HPDE6-E6E7 (cell line): Measurements from ENCODE around the gene RNF182.
"Not testable (repeated sequence)": the region's sequence is repeated elsewhere in the genome, so short reads cannot be mapped to it uniquely, and the experiment has no call there.

Source experiments
- DNase-seq: peaks from one replicate; pipeline ENCODE4 v3.0.0; 2011; ENCODE audit warnings: missing footprints; ENCODE audit errors: extremely low spot score

The RNF182 gene

DNA sequence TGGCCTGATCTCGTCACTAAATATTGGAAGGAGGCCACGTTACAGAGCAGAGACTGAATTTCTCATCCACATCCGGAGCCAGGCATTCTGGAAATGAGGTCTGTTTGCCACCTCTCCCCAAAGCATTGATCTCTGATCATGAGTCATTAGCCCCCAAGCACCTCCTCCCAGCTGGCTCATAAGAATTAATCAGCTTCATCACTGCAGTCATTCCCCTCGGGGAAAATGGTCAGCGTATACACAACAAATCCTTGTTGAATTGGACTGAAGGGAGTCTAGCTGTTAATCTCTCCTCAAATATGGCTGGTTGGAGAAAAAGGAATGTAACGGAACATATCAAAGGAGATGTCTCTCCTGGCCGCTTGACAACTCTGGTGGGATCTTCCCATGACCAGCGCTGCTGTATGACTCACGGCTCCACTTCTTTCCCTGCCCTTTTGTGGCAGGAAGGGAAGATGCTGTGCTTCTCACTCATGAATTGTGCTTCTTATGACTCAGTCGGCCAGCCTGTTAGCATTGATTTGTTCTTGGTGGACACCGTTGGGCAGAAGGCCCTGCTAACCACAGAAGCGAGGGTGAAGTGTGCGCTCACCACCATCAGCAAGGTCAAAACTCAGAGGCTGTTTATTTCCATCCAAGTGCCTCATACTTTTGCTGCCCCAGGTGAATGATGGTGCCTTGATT, 76.7 kb downstream of the RNF182 start:
- peak; percentile 69 for DNase-seq

DNA sequence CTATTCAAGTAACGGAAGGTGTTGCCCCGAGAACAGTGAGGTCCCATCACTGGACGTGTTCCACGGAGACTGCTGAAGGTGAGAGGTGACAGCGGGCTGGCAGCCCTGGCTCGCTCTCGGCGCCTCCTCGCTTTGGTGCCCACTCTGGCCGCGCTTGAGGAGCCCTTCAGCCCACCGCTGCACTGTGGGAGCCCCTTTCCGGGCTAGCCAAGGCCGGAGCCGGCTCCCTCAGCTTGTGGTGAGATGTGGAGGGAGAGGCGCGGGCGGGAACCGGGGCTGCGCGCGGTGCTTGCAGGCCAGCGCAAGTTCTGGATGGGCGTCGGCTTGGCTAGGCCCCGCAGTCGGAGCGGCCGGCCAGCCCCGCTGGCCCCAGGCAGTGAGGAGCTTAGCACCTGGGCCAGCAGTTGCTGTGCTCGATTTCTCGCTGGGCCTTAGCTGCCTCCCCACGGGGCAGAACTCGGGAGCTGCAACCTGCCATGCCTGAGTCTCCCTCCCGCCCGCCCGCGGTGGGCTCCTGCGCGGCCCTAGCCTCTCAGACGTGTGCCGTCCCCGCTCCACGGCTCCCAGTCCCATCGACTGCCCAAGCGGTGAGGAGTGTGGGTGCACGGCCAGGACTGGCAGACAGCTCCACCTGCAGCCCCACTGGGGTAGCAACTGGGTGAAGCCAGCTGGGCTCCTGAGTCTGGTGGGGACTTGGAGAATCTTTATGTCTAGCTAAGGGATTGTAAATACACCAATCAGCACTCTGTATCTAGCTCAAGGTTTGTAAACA, 77.6 kb downstream of the RNF182 start:
- DNase-seq = no peak

DNA sequence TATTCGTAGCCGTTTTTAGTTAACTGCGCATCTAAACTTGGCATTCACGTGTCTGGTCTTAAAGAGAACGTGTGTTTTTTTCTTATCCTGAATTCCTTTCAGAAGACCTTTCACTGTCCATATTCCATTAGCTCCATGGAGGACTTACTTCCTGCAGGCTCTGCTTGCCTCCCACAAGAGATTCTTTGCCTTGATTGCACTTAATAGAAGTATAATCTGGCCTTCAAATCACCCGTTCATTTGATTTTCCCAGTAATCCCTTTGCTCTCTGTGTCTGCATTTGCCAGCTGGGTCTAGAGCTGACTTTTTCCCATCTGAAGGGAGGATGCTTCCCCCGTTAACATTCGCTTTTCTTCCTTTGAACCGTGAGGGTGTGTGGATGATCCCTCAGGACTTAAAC, 79.5 kb downstream of the RNF182 start:
- DNase-seq = no peak

DNA sequence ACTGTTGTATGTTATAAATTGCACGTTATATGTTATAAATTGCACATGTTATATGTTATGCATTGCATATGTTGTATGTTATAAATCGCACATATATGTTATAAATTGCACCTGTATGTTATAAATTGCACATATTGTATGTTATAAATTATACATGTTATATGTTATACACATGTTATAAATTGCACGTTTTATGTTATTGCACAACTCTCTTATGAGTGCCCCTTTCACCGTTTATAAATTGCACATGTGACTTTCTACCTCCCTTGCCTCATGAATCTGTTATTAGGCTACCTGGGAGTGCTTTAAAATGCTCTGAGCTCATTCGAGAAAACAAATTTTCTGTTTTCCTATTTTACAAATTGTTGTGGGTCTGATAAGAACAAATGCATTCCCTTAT, 84.1 kb downstream of the RNF182 start:
- DNase-seq = no peak

DNA sequence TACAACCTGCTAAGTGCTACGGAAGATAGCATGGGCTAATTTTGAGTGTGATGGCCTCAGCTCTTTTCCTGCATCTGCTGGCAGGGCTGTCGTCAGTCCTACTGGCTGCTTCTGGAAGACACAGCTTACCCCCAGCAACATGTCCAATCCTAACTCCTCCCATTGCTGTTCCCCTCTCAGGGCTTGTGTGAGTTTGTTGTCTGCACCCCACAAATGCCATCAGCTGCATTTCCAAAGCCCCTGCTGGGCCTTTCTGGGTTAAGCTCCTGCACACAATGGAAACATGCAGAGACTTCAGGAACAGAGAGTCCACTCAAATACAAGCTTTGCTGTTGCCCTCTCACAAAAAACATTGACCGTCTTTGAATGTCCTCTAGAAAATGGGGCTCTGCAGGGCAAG, 84.7 kb downstream of the RNF182 start:
- no peak for DNase-seq

DNA sequence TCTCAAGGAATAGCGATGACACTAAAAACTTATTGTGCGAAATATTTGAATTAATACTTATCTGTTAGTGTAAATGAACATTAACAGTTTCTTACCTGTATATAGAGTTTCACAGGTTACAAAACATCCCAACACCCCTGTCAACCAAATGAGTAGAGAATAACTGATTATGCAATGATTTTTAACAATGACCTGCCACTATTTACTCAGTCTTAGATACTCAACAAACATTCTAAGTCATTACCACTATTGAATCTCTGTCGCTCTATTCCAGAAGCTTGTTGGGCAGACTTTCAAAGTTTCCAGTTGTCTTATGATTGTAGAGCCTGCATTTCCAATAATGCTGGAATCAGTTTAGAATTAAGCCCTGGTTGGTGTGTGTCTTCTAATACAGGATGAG, 85.5 kb downstream of the RNF182 start:
- DNase-seq = no peak

DNA sequence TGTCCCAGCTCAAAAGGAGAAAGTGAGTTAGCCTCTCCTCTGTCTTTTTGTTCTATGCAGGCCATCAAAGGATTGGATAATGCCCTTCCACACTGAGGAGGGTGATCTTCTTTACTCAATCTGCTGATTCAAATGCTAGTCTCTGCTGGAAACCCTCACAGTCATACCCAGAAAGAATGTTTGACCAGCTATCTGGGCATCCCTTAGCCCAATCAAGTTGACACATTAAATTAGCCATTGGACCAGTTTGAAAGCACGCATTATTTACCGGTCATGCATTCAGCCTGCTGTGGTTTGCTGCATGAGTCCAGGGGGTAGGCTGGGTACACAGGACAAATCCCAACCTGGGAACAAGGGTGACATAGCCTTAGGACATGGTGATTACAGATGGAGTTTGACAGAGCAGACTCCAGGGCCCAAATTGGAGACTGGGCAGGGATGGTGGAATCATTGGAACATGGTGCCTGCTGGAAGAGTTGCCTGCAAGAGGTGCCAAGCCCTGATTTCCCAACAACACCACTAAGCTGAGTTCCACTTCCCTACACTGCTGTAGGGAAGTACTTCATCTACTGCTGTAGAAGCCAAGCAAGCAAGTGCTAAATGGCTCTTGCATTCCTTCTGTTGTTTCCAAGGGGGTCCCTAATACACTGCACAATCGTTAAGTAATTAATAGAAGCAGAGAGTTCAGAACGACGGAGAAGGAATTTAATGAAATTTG, 87.7 kb downstream of the RNF182 start:
- no peak for DNase-seq

DNA sequence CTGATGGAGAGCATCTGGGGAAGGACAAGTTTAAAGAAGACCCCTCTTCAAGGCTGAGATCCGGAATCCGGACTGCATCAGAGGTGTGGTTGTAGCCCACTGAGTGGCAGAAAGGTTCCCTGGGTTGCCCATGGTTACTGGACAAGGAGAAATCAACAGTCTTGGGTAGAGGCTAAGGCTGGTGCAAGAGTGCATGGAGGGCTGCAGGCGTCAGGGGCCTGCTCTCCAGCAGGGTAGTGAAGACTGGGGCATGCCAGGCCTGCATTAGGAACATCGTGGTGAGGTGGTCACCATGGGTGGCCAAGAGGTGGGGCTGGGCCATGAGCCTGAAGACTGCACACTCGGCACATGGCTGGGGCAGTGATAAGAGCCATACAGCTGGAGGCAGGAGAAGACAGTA, 91.2 kb downstream of the RNF182 start:
- no peak for DNase-seq

DNA sequence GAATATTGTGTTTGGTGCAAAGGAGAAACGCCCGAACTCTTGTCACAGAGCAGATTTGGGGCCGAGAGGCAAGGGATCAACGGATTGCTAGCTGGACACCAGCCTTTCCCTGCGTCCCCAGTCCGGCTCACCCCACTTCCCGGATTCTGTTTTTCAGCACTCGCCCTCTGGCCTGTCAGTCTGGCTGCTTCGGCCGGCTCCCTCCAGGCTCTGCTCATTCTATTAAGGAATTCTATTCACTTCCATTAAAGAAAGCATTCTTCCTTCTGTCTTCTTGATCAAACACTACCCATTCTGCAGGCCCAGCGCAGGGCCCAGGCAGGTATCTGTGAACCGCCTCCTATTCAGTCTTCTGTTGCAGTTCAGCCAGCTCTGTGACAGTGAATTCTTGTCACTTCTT, 91.7 kb downstream of the RNF182 start:
- DNase-seq = no peak

DNA sequence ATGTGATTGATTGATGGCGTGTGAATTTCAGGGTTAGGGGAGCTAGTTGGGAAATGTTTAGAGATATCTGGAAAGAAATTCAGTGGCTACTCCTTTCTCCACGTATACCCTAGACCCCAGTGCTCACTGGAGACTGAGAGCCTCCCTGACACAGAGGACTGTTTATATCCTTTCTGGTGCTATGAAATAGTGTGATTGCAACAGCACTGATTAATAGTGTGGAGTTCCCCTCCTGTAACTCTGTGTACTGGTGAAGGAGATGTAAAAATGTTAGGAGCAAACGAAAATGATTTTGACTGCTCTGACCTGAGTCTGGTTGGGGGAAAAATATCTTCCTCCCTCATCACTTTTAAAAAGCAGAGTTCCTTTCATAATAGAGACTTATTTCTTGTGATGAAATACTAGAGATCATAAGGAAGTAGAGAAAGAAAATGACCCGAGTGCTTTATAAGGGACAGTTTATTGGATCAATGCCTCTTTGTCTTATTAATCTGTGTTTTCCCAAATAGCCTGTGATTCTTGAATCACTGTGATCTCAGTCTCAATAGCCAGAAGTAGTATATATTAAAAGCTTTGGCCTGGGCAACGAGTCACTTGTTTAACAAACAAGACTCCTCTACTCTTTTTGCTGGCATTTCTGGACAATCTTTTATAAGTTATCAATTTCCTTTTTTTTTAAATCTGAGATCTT, 92.3 kb downstream of the RNF182 start:
- no peak for DNase-seq

DNA sequence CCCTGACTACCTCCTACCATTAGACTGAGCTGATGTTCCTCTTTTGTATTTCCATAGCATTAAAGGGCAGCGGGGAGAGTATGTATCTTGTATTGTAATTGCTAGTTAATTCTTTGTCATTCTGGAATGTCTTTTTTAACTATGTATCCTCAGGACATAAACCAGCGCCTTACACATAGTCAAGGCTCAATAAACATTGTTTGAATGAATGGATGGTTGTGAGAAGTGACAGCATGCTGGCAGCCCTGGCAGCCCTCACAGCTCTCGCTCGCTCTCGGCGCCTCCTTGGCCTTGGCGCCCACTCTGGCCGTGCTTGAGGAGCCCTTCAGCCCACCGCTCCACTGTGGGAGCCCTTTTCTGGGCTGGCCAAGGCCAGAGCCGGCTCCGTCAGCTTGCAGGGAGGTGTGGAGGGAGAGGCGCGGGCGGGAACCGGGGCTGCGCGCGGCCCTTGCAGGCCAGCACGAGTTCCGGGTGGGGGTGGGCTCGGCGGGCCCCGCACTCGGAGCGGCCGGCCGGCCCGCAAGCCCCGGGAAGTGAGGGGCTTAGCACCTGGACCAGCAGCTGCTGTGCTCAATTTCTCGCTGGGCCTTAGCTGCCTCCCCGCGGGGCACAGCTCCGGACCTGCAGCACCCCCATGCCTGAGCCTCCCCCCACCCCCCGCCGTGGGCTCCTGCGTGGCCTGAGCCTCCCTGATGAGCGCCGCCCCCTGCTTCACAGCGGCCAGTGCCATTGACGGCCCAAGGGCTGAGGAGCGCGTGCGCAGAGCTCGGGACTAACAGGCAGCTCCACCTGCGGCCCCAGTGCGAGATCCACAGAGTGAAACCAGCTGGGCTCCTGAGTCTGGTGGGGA, 93.1 kb downstream of the RNF182 start:
- no peak for DNase-seq

DNA sequence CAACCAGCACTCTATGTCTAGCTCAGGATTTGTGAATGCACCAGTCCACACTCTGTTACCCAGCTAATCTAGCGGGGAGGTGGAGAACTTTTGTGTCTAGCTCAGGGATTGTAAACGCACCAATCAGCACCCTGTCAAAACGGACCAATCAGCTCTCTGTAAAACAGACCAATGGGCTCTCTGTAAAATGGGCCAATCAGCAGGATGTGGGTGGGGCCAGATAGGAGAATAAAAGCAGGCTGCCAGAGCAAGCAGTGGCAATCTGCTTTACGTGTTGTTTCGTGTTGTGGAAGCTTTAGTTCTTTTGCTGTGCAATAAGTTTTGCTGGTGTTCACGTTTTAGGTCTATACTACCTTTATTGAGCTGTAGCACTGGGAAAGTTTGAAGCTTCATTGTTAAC, 93.8 kb downstream of the RNF182 start:
- not testable (repeated sequence) for DNase-seq

DNA sequence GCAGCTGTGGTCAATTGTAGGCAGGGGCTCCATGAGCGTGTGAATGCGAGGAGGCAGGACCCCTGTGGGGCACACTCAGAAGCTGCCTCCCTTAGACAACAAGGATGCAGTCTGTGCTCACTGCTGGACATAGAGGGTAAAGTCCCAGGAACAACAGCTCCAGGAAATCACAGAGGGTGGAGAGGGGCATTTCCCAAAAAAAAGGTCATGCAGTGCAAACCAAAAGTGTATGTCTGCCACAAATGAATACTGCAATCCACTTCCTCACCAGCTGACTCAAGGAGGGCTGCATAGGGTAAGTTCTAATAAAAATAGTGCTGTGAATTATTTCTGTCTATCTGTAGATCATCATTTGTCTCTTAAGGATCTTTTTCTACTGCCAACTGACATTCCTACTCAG, 95.8 kb downstream of the RNF182 start:
- no peak for DNase-seq

DNA sequence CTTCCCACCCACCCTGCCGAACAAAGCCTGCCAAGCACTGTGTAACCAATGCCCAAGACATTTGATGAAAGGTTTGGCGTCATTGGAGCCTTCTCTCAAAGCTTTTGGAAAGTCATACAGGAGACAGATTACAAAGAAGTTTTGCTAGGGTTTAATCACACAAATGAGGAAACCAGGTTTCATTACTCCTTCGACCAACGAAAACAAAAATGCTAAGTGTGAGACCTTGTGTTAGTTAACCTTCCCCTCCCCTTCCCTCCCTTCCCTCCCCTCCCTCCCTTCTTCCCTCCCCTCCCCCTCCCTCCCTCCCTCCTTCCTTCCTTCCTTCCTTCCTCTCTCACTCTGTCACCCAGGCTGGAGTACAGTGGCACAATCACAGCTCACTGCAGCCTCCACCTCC, 96.7 kb downstream of the RNF182 start:
- DNase-seq = no peak

DNA sequence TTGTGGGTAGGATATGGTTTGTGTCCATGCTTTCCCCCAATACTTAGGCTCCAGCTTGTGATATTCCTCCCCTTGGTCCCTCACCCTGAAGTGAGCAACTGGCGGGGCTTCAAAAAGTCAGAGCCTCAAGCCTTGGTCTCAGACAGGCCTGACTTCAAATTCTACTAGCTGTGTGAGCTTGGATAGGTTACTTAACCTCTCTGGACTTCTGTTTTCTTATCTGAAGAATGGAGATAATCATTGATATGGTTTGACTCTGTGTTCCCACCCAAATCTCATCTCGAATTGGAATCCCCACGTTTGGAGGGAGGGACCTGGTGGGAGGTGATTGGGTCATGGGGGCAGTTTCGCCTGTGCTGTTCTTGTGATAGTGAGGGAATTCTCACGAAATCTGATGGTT, 97.9 kb downstream of the RNF182 start:
- DNase-seq = no peak

DNA sequence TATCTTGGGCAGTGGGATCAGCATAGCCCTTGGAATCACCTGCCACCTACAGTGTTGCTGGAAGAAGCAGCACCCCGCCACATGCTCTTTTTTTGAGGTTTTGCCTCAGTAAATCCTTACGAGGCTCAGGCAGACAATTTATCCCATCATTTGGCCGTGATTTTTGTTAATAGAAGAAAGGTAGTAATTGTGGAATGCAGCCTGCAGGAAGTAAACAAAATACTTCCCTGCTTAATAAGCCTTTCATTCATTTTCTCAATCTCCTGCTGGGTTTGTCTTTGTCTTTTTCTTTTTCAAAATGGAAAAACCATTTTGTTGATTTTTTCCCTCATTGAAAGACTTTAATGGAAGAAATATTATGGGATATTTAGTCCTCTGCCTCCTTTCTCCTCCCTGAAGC, 99.1 kb downstream of the RNF182 start:
- no peak for DNase-seq

DNA sequence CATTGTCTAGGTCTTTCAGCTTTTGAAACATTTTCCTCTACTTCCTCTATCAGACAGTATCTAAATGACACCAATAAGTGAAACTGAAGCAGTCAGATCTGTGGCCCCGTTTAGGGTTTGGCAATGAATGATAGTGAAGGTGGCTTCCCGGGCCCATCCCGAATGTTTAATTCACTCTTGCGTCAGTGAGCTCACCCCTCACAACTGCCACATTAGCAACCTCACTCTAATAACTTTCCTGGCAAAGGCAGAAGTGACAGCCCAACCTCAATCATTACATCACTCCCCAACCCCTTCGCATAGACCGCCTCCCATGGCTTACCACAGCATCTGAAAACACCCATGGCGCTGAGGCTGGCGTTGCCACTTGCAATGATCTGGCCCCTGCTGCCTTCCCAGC, 100.4 kb downstream of the RNF182 start:
- no peak for DNase-seq

DNA sequence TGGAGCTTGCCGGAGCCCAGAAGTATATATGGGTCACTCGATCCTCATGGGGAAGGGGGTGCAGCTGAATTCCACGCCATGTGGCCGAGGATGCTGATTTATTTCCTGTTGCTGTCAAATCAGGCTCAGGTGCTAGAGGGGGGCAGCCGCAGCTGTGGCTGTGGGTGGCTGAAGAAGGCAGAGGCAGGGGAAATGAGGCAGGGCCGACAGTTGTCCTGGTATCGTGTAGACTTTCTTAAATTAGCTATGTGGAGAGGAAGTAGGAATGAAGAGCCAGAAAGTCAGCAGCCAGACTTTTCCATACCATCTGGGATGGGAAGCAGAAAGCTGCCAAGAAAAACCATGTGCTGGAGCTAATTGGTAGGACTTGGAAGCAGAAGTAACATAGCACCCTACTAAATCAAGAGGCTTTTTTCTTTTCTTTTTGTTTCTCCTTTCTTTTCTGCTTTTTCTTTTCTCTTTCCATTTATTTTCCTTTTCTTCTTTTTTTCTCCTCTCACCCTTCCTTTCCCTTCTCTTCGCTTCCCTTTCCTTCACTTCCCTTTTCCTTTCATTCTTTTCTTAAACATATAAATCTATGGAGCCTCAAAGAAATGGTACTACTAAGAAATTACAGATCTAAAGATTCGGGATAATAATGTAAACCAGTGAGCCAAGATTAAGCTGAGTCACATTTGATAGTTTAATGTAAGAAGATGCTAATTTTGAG, 102.2 kb downstream of the RNF182 start:
- DNase-seq = no peak

DNA sequence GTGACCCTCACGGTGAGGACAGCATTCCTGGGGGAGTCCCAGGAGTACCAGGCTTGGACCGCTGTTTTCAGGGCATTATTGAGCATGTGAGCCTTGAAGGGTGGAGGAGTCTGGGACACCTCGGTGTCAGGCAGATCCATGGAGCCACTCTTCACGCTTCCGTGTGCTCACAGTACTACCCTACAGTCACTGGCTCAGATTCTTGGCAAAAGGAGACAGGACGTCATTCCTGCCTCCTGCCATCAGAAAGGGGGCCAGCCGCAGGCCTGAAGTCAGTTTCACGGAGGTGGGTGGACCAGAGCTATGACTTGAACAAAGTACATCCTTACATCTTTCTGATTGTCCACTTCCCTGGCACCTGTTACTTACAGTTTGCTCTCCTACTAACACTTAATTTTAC, 103.9 kb downstream of the RNF182 start:
- DNase-seq = no peak

DNA sequence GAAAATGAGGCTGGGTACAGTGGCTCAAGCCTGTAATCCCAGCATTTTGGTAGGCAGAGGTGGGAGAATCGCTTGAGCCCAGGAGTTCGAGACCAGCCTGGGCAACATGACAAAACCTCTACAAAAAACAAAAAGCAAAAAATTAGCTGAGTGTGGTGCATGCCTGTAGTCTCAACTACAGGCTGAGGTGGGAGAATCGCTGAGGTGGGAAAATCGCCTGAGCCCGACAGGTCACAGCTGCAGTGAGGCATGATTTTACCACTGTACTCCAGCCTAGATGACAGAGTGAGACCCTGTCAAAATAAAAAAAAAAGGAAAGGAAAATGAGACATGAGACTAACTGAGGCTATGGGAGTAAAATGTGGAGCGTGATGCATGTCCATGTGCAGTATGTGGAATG, 104.9 kb downstream of the RNF182 start:
- no peak for DNase-seq
